GM21619 (cell line): ENCODE results near the gene LRRC49.
"Not testable (repeated sequence)": the region's sequence is repeated elsewhere in the genome, so short reads cannot be mapped to it uniquely, and the experiment has no call there.

Experiments used
- ATAC-seq: cut with Tn5 transposase; IDR thresholded peaks from one replicate; pipeline ENCODE4 v1.9.1; 2021; ENCODE audit not compliant: unreplicated experiment

Gene LRRC49

DNA sequence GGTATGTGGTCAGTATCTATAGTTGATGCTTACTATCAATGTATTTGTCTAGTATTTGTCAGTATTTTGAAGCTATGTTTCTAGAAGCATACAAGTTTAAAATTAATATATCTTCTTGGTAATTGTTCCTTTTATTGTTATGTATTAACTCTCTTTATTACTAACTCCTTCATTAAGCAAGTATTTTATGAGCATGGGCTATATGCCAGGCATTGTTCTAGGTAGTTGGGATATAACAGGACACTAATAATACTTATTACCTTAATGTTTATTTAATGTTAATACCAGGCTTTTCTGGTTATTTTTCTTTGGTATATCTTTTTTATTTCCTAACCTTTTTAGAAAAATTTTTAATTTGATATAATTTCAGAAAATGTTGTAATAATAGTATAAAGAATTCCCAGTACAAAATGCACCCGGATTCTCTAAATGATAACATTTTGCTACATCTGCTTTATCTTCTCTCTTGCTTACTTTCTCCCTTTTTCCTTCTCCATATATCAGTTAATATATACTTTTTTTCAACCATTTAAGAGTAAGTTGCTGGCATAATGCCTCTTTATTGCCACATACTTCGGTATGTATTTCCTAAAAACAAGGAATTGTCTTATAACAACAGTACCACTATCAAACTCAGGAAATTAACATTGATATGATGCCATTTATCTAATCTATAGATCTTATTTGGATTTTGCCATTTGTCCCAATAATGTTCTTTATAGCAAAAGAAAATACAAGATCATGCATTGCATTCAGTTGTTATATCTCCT is 30.9 kb downstream of the LRRC49 start:
- no peak for ATAC-seq

DNA sequence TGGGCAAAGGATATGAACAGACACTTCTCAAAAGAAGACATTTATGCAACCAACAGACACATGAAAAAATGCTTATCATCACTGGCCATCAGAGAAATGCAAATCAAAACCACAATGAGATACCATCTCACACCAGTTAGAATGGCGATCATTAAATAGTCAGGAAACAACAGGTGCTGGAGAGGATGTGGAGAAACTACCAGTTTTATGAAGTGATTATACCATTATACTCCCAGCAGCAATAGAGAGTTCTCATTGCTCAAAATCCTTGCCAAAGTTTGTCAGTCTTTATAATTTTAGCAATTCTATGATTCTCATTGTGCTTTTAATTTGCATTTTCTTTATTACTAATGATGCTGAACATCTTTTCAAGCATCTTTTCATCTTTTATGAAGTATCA is 34.3 kb downstream of the LRRC49 start:
- ATAC-seq, result not testable (repeated sequence)

DNA sequence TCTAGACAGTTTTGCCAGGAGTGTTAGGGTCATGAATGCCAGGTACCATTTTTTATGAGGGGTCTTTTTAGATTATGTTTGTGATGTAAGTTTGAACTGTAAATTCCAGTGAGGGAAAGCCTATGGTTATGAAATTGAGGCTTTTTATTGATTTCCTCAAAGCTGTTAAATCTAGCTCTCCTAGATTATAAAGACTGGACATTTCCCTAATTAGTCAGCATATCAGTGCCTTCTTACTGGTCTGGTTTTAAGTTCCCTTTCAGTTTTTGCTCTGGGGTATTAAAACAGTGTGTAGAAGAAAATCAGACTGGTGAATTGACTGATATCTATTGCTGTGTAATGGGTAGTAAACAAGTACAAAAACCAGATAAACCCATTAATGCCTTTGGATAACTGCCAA is 39.2 kb downstream of the LRRC49 start:
- ATAC-seq, result no peak

DNA sequence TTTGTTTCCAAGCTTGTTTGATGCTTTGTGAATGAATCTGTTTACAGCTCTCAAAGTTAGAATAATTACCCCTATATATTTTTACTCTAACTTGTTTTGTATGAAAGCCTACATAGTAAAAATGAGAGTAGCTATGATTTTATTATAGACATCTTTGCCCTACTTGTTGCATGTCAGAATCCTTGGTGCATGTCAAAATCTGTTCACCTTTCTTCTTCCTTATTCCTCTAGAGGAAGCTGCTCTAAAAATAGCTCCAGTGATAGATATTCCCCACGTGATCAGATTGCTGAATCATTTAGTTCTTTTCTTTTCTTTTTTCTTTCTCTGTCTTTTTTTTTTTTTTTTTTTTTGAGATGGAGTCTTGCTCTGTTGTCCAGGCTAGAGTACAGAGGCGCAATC is 39.8 kb downstream of the LRRC49 start:
- ATAC-seq, result no peak

DNA sequence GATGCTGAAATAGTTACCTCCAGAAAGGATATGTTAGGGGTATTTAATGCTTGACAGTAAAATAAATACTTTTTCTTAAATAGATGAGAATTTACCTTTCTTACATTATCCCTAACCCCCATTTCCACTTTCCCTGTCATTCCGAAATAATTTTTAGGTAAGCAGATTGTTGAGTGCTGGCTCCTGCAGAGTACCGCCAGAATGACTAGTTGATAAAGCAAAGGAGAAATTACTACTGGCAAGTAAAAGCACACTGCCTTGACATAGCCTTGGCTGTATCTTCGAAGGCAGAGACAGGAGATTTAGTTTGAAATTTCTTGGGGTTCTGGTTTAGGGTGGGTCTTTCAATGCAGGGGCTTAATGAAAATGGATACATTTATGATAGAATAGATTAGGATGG is 40.8 kb downstream of the LRRC49 start:
- no peak for ATAC-seq

DNA sequence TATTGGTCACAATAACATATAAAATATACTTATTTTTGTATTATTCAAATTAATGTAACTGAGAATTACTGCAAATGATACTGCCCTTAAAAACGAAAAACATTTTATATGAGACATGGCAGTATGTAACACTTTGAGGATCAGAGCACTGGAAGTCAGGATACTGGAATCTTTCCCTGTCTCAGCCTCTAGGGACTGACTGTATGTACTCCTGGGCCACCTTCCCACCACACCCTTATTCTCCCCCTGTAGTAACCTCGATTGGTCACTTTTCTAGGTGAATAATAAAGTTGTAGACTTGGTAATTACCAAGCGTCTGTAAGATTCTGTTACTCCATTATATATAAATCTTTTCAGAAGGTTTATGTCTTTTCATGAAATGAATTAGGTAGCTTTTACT is 43.0 kb downstream of the LRRC49 start:
- no peak for ATAC-seq

DNA sequence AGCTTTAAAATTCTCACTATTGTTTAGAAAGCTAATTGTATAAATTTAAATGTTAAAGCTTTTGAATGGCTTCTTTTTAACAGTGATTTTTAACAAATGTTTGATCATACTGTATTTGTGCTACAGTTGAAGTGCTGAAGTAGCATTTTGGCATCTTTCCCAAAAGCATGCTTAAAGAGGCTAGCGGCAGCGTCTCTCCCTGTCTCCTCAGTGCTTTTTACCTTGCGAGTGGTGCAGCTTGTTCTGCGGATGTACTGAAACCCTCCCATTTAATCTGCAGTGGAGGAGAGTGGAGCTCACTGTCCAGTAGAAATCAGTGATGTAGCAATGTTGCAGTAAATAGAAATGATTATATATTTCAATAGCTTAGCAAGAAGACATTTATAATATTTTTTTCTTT is 43.7 kb downstream of the LRRC49 start:
- no peak for ATAC-seq

DNA sequence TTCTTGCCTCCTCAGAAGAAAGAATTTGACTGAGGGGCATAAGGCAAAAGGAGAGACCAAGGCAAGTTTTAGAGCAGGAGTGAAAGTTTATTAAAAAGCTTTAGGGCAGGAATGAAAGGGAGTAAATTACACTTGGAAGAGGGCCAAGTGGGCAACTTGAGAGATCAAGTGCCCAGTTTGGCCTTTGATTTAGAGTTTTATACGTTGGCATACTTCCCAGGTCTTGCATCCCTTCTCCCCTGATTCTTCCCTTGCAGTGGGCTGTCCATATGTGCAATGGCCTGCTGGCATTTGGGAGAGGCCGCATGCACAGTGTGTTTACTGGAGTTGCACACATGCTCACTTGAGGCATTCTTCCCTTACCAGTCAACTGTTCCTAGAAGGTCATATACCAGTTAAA is 50.7 kb downstream of the LRRC49 start:
- ATAC-seq, result not testable (repeated sequence)

DNA sequence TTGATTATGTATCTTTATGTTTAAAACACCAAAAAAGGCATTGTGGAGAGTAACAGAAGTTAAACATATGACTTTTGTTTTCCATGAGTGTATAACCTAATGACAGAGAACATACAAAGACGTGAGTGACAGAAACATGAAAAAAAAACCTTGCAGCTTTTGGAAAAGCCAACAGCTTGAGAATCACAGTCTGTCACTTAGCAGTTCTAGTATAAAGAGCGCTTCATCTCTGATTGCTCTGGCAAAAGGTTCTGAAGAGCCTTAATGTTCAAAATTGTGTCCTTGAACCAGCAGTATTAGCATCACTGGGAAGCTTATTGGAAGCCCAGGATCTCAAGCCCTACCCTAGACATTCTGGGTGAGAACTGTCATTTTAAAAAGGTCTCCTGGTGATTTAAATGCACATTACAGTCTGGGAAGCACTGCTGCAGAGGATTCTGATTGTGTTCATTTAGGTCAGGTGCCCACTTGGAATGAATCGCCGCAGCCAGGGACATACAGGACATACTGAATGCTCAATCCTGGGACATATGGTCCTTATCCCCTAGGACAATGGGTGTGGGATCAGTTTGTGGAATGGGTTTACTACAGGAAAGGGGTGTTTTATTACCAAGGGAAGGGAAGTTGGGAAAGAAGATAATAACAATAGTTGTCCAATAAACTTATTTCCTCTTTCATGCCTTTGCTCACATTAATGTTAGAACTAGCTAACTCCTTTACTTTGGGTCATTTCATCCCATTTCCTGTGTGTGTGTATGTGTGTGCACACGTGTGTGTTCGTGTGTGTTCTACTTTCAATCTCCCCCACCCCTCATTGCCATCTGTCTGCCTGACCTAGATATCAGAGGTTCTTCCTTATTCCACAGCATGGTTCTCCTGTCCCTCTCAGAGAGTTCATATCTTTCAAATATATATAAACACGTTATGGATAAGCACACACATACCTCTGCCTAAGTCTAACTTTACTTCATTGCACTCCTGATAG is 55.0 kb downstream of the LRRC49 start:
- ATAC-seq, result no peak

DNA sequence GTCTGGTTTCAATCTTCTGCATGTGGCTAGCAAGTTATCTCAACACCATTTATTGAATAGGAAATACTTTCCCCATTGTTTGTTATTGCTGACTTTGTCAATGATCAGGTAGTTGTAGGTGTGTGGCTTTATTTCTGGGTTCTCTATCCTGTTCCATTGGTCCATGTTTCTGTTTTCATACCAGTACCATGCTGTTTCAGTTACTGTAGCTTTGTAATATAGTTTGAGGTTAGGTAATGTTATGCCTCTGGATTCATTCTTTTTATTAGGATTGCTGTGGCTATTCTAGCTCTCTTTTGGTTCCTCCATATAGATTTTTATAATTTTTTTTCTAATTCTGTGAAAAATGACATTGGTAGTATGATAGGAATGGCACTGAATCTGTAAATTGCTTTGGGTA is 58.3 kb downstream of the LRRC49 start:
- no peak for ATAC-seq

DNA sequence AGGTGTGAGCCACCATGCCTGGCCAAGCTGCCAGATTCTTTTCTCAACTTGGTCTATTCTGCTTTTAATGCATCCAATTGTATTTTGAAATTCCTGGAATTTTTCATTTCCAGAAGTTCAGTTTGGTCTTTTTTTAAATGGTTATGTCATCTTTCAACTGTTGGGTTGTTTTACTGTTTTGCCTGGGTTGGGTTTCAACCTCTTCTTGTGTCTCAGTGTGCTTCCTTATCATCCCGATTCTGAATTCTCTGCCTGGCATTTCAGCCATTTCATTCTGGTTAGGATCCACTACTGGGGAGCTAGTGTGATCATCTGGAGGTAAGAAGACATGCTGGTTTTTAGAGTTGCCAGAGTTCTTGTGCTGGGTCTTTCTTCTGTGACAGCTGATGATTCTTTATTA is 61.5 kb downstream of the LRRC49 start:
- ATAC-seq, result no peak

DNA sequence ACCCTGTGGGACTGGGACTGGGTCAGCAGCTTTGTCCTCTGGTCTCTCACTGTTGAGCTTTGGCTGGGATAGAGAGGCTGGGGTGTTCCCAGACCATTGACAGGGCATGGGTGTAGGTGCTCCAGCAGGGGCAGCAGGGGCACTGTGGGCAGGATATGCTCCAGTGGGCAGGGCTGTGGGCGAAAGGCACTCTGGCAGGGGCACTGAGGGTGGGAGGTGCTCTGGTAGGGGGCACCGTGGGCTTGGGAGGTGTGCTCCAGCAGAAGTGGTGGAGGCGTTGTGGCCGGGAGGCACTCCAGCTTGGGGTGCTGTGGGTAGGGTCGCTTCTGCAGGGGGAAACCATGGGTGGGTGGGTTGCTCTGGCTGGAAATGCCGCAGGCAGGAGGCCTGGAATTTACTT is 62.1 kb downstream of the LRRC49 start:
- no peak for ATAC-seq

DNA sequence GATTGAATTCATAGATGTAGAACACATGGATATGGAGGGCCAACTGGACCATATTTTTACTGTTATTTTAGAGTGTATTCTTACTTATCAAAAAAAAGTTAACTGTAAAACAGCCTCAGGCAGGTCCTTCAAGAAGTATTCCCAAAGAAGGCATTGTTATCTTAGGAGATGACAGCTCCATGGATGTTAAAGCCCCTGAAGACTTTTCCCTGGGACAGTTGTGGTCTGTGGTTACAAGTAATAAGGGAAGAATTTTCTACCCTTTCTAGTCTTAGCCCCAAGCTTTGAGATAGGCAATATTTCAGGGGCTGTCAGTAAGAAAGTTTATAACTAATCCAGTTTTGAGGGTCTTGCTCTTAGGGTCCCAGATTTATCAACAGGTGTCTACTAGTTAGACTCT is 62.5 kb downstream of the LRRC49 start:
- no peak for ATAC-seq

DNA sequence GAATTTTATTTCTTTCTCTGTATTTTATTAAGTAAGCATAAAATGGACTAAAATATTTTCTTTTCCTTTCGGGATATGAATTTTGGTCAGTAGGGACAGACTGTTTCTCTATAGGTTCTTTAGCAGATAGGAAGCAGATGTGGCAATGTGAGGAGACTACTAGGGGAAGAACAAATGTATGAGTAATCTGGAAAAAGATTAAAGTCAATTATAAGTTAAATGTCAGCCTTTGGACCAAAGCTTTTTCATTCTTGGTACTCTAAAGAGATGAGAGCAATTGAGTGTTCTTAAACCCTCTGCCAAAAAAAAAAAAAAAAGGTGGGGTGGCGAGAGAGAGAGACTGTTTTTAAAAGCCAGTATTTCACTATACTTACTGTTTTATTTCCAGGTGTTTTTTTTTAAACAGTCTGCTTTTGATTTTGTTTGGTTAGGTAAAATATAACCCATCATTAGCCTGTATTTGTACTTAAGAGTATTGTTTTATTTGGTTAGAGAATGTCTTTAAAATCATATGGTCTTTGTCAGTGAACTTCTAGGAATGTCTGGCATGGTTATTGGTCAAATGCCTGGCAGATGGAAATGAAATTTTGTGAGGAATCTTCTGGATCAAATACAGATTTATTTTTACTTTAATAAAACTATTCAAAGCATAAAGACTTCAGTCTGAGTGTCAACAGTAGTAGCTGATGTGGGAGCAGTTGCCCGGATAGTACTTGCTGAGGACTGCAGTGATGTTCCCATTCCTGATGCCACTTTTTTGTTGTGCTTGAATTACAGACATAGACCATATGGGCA is 63.8 kb downstream of the LRRC49 start:
- no peak for ATAC-seq

DNA sequence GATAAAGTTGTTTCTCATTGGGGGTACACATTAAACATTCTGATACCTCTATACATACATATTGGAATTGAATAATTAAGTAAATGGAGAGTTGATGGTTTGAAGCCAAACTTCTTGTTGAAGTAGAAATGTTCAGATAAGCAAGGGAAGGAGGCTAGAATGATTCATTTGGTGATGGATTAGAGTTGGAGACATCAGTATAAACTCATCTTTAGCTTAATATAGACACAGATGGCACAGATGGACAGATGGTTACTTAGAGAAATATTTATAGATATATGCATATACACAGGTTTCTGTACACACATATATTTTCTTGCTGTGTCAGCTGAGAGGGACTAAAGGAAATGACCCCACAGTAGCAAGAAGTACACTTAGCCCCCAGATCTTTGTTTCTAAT is 69.5 kb downstream of the LRRC49 start:
- ATAC-seq, result no peak

DNA sequence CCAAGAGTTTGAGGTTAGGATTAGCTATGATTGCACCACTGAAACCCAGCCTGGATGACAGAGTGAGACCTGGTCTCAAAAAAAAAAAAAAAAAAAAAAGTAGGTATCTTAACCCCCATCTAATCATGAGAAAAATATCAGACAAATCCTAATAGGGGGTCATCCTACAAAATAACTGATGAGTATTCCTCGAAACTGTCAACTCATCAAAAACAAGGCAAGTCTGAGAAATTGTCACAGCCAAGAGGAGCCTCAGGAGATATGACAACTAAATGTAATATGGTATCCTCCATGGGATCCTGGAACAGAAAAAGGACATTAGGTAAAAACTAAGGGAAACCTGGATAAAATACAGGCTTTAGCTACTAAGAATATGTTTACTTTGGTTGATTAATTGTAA is 70.6 kb downstream of the LRRC49 start:
- ATAC-seq, result no peak

DNA sequence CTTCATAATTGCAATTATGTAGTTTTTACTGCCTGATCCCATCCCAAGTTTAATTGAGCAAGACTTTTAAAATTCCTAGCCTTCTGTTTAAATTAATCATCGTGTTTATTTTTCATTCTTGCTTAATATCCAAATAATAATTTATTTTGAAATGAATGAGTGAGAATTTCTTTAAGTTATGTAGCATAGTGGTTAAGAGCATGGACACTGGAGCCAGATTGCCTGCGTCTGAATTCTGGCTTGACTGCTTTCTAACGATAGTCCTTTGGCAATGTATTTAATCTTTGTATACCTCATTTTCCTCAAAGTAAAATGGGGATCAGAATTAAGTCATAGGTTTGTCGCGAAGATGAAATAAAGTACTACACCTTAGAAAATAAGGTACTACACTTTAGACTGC is 71.4 kb downstream of the LRRC49 start:
- no peak for ATAC-seq

DNA sequence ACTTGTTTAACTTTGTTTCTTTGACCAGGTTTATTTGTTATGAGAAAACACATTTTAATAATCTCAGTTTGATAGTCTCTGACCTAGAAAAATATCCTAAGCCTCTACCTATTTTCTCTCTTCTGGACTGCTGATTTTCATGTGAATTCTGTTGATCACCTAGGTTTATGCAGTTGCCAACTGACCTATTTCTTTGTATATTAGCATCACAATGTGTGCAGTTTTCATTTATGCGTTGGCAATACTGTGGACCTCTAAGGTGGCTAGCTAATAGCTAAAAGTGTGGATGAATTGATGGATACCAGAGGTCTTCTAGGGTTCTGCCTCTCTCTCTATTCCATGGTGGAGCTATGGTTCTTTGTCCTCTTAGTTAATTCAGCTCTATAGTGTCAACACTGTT is 72.1 kb downstream of the LRRC49 start:
- ATAC-seq, result no peak

DNA sequence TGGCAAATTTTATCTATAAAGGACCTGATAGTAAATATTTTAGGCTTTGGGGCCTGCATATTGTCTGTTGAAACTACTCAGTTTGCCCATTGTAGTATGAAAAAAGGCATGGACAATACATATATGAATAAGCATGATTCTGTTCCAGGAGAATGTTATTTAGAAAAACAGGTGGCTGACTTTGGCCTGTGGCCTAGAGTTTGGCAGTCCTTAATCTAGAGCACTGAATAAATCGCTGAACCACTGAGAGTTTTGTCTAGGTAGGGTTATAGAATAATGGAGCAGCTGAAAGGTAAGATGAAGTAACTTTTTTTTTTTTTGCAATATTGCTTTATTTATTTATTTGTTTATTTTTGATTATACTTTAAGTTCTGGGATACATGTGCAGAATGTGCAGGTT is 75.0 kb downstream of the LRRC49 start:
- no peak for ATAC-seq

DNA sequence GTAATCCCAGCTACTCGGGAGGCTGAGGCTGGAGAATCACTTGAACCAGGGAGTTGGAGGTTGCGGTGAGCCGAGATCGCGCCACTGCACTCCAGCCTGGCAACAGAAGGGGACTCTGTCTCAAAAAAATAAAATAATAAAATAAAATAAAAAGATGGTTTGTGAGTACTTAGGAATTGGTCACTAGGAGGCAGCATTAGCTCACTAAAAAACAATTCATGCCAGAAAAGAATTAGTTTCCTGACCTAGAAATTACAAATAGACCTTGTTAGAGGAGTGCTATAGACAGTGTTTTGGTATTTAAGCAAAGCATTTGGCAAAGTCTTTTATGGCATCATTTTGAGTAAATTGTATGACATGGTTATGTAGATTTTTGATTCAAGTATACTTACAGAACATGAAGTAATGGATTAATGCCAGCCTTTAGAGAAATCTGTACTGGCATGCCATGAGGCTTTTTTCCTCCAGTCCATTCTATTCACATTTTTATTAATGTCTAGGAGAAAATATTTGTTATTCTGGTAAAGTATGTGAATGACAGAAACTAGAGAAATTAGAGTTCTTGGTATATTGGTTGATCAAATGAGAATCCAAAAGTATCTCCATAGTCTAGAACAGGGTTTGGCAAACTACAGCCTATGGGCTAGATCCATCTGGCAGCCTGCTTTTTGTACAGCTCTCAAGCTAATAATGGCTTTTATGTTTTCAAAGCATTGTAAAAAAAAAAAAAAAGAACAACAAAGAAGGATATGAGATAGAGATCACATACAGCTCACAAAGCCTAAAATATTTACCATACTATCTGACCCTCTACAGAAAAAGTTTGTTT is 81.6 kb downstream of the LRRC49 start:
- no peak for ATAC-seq

DNA sequence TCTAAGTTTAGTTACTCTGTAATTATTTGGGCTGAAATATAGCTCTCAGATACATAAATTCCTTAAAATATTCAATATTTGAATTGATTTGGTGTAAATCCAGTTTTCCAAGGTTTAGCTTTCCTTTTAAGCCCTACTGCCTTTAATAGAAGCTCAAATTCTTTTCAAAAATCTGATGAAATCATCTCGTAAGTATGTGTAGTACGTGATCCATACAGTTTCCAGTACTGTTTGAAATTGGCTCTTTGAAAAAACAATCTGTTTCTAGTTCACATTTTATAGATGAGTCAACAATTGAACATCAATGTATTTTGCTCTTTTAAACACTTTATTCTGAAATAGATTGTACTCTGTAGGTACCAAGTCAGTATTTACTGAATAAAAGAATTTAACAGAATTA is 84.2 kb downstream of the LRRC49 start:
- no peak for ATAC-seq
